B cell (primary cell): ENCODE data around the gene MTF2. TPM values are rescaled to one million over a fixed set of nuclear protein-coding genes. Genes with fewer than 3 reads are reported as not detected.

Source experiments
- ATAC-seq: fragments of 200-7000 bp; cut with Tn5 transposase; one replicate; pipeline ENCODE4 v1.10.0; 2021; ENCODE audit warnings: low read depth, mild to moderate bottlenecking, moderate number of reproducible peaks, moderate library complexity
- CTCF ChIA-PET: fragments of 350-600 bp; sonication (Branson Sonifier 250); formaldehyde crosslinking; loops from one replicate; lab custom pipeline; 2021; ENCODE audit warnings: antibody characterized with exemption, inconsistent platforms; lab: Charles Lee
- POLR2A ChIA-PET: fragments of 350-600 bp; sonication (Branson Sonifier 250); formaldehyde crosslinking; loops from one replicate; lab custom pipeline; 2021; ENCODE audit warnings: antibody characterized with exemption; lab: Charles Lee
- DNase-seq: peaks from one replicate; pipeline ENCODE4 v3.0.0; 2013
- H2AFZ ChIP-seq: 2 replicates; pipeline ENCODE4 v1.6.1; 2012; ENCODE audit warnings: mild to moderate bottlenecking, low read depth, low read length; ENCODE audit not compliant: insufficient read depth, poor library complexity, severe bottlenecking
- H3K27ac ChIP-seq, 2 donors: 1 replicate in 1 of 2; 2 replicates in 1 of 2; pipeline ENCODE4 v1.5.1; 2012 to 2013; ENCODE audit warnings: low read length in 2 of 2, mild to moderate bottlenecking in 2 of 2, moderate library complexity in 1 of 2
- H3K27me3 ChIP-seq, 4 experiments: fragments of 200-600 bp in 1 of 4; sonication (generic) in 1 of 4; replicated peaks in 1 of 4; 1 replicate in 2 of 4; 2 replicates in 2 of 4; pipeline versions ENCODE4 v1.6.1 to v1.7.0; 2013 to 2016; ENCODE audit warnings: low read length in 3 of 4, mild to moderate bottlenecking in 2 of 4, mixed read lengths in 1 of 4, moderate library complexity in 1 of 4; ENCODE audit not compliant: insufficient read depth in 4 of 4, control insufficient read depth in 3 of 4; ENCODE audit errors: control extremely low read depth in 1 of 4
- H3K36me3 ChIP-seq, 2 experiments: replicated peaks in 1 of 2; 1 replicate in 1 of 2; 2 replicates in 1 of 2; pipeline versions ENCODE4 v1.6.1 to v1.7.1; 2013; ENCODE audit warnings: low read length in 1 of 2; ENCODE audit not compliant: insufficient read depth in 2 of 2, control insufficient read depth in 1 of 2; ENCODE audit errors: control extremely low read depth in 1 of 2, extremely low read depth in 1 of 2
- H3K4me1 ChIP-seq, 2 donors: fragments of 200-600 bp in 1 of 2; sonication (generic) in 1 of 2; 1 replicate in 1 of 2; 2 replicates in 1 of 2; pipeline versions ENCODE4 v1.5.1 to v1.6.1; 2013 to 2017; ENCODE audit warnings: low read length in 2 of 2; ENCODE audit not compliant: control insufficient read depth in 2 of 2, insufficient read depth in 2 of 2
- H3K4me2 ChIP-seq: replicated peaks from 2 replicates; pipeline ENCODE3; 2012; ENCODE audit warnings: mild to moderate bottlenecking, low read depth, low read length; ENCODE audit not compliant: poor library complexity, severe bottlenecking
- H3K4me3 ChIP-seq, 5 experiments: fragments of 200-600 bp in 1 of 5; sonication (generic) in 1 of 5; 1 replicate in 3 of 5; 2 replicates in 2 of 5; pipeline versions ENCODE4 v1.5.1 to v1.7.0; 2011 to 2016; ENCODE audit warnings: low read length in 4 of 5, mild to moderate bottlenecking in 4 of 5, low read depth in 2 of 5, control low read depth in 1 of 5, moderate library complexity in 1 of 5; ENCODE audit not compliant: insufficient read depth in 1 of 5; ENCODE audit errors: control extremely low read depth in 1 of 5, extremely low read depth in 1 of 5
- H3K79me2 ChIP-seq: fragments of 200-600 bp; sonication (generic); one replicate; pipeline ENCODE4 v1.6.0; 2016; ENCODE audit warnings: low read length; ENCODE audit not compliant: control insufficient read depth, insufficient read depth
- H3K9ac ChIP-seq: fragments of 200-600 bp; sonication (generic); 2 replicates; pipeline ENCODE4 v1.6.1; 2017; ENCODE audit warnings: mild to moderate bottlenecking, low read length, moderate library complexity
- H3K9me3 ChIP-seq, 3 donors: one replicate each; pipeline versions ENCODE4 v1.6.1 to v1.7.1; 2013; ENCODE audit warnings: low read length in 2 of 3; ENCODE audit not compliant: control insufficient read depth in 2 of 3, insufficient read depth in 1 of 3; ENCODE audit errors: control extremely low read depth in 1 of 3
- H4K20me1 ChIP-seq: 2 replicates; pipeline ENCODE4 v1.6.0; 2012; ENCODE audit warnings: mild to moderate bottlenecking, low read length; ENCODE audit not compliant: insufficient read depth, control insufficient read depth, poor library complexity, severe bottlenecking
- H3K27ac Mint-ChIP-seq: one replicate; pipeline ENCODE4 v1.8.0; 2021; ENCODE audit warnings: mixed read lengths
- H3K27me3 Mint-ChIP-seq: one replicate; pipeline ENCODE4 v1.8.0; 2021; ENCODE audit warnings: mixed read lengths
- H3K4me1 Mint-ChIP-seq: one replicate; pipeline ENCODE4 v1.8.0; 2021; ENCODE audit warnings: mixed read lengths
- H3K4me3 Mint-ChIP-seq: one replicate; pipeline ENCODE4 v1.8.0; 2021; ENCODE audit warnings: mixed read lengths
- H3K9me3 Mint-ChIP-seq: one replicate; pipeline ENCODE4 v1.8.0; 2022; ENCODE audit warnings: mixed read lengths; ENCODE audit not compliant: insufficient read depth
- EZH2 ChIP-seq: IDR thresholded peaks from 2 replicates; pipeline ENCODE4 v1.6.1; 2012; ENCODE audit warnings: borderline replicate concordance, low read depth, mild to moderate bottlenecking, moderate library complexity, low read length; ENCODE audit not compliant: insufficient read depth, poor library complexity, severe bottlenecking
- WGBS: methylation state at CpG from one replicate; pipeline ENCODE4 v1.1.5; 2013; ENCODE audit warnings: missing lambda C conversion rate; ENCODE audit not compliant: insufficient coverage; 5-methylcytosine and 5-hydroxymethylcytosine counted together
- intact Hi-C: fragments of 100-400 bp; cut with micrococcal nuclease; formaldehyde crosslinking; loops from one replicate; pipeline ENCODE4 v1.10.0; 2022
- polyA plus RNA-seq: library from polyadenylated mRNA; depleted of rRNA; stranded (reverse); fragments of >200 nt; gene quantifications from 2 replicates; pipeline ENCODE4 v1.2.3, GENCODE V29; 2012
- total RNA-seq, 2 donors: library from RNA; stranded (reverse); fragments of 120-200 nt in 1 of 2; gene quantifications; 1 replicate in 1 of 2; 2 replicates in 1 of 2; pipeline versions ENCODE4 v1.2.3 to v1.2.4, GENCODE V29; 2013 to 2022
- TF ChIP-seq, protein P1 (sequence below): fragments of 200-600 bp; IDR thresholded peaks from one replicate; pipeline ENCODE4 v1.8.0; 2022; ENCODE audit warnings: antibody characterized with exemption, mild to moderate bottlenecking

The MTF2 gene
- total and polyA plus RNA-seq, 2 donors (not counting 1 experiment from before 2014, with no cell fraction given), result 19.5 to 68.6 TPM

DNA sequence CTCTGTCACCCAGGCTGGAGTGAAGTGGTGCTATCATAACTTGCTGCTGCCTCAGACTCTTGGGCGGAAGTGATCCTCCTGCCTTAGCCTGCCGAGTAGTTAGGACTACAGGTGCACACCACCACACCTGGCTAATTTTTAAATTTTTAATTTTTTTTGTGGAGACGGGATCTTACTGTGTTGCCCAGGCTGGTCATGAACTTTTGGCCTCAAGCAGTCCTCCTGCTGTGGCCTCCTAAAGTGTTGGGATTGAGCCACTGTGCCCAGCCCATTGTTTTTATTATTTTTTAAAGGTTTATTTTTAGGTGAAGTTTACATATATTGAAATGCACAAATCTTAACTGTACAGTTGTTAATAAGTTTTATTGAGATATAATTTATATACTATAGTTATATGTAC, 3.2 kb downstream of the MTF2 start:
- ChIA-PET CTCF (no interaction called here), POLR2A (no interaction called here)
- no peak overlapping the region for H3K4me3 ChIP-seq
- Mint-ChIP-seq H3K4me3 (no peak overlapping the region), H3K4me1 (peaks cover 61% of the 10 kb centered on the region), H3K27me3 (no peaks in the 10 kb centered on the region), H3K27ac (no peak overlapping the region), H3K9me3 (no peaks in the 10 kb centered on the region)
- no peak overlapping the region for H3K4me2 ChIP-seq
- H3K4me1 ChIP-seq, result peaks cover 30 to 34% of the 10 kb centered on the region in 2 donors
- H3K9ac ChIP-seq, result no peak overlapping the region
- ATAC-seq (no peak), DNase-seq (no peak)
- no peak for TF ChIP-seq EZH2
- TF ChIP-seq, protein P1, sequence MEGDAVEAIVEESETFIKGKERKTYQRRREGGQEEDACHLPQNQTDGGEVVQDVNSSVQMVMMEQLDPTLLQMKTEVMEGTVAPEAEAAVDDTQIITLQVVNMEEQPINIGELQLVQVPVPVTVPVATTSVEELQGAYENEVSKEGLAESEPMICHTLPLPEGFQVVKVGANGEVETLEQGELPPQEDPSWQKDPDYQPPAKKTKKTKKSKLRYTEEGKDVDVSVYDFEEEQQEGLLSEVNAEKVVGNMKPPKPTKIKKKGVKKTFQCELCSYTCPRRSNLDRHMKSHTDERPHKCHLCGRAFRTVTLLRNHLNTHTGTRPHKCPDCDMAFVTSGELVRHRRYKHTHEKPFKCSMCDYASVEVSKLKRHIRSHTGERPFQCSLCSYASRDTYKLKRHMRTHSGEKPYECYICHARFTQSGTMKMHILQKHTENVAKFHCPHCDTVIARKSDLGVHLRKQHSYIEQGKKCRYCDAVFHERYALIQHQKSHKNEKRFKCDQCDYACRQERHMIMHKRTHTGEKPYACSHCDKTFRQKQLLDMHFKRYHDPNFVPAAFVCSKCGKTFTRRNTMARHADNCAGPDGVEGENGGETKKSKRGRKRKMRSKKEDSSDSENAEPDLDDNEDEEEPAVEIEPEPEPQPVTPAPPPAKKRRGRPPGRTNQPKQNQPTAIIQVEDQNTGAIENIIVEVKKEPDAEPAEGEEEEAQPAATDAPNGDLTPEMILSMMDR, result no peak
- no peak overlapping the region for H2AFZ ChIP-seq
- H3K9me3 ChIP-seq, result peaks cover 0 to 3% (median 0%) of the 10 kb centered on the region in 3 donors
- H3K79me2 ChIP-seq, result peaks cover 95% of the 10 kb centered on the region
- peaks cover 27% of the 10 kb centered on the region for H4K20me1 ChIP-seq
- WGBS, result 100% methylated on average over 1 of the region's 3 CpGs
- no peak overlapping the region for H3K27ac ChIP-seq
- no peaks in the 10 kb centered on the region for H3K27me3 ChIP-seq
- intact Hi-C loops, result loop anchor here (5.0 kb wide), 1 partner anchor 35 kb away; no protein-coding TSS in a partner anchor
- peaks cover 5 to 10% of the 10 kb centered on the region in 2 experiments for H3K36me3 ChIP-seq

DNA sequence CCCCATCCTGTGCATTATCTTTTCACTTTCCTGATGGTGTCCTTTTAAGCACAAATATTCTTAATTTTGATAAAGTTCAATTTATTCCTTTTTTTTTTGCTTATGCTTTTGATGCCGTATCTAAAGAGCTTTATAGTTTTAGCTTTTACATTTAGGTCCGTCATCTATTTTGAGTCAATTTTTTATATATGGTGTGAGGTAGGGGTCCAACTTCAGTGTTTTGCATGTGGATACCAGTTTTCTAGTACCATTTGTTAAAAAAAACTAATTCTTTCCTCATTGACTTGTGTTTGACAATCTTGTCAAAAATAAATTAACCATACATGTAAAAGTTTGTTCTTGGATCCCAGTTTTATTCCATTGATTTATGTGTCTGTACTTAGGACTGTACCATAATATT, 4.9 kb downstream of the MTF2 start:
- H3K9ac ChIP-seq, result no peak overlapping the region
- H3K4me3 Mint-ChIP-seq, result no peak overlapping the region
- H3K4me1 ChIP-seq, result peaks cover 30 to 31% of the 10 kb centered on the region in 2 donors

More for the DNA sequence above, 4.9 kb downstream of the MTF2 start:
- Mint-ChIP-seq H3K27ac (no peak overlapping the region), H3K9me3 (no peaks in the 10 kb centered on the region), H3K4me1 (peaks cover 59% of the 10 kb centered on the region), H3K27me3 (no peaks in the 10 kb centered on the region)
- Histone ChIP-seq H3K4me3 (no peak overlapping the region), H3K9me3 (peaks cover 0 to 4% (median 0%) of the 10 kb centered on the region in 3 donors), H4K20me1 (peaks cover 35% of the 10 kb centered on the region), H2AFZ (no peak overlapping the region), H3K4me2 (no peak overlapping the region), H3K27ac (no peak overlapping the region), H3K27me3 (no peaks in the 10 kb centered on the region), H3K36me3 (peaks cover 6 to 10% of the 10 kb centered on the region in 2 experiments), H3K79me2 (peaks cover 100% of the 10 kb centered on the region)
- CTCF ChIA-PET, result no interaction called here
- DNase-seq (no peak), ATAC-seq (no peak)
- WGBS, result no CpG with 5 or more reads among the region's 2 CpGs
- POLR2A ChIA-PET, result interaction anchor here (0.7 to 0.8 kb wide), 2 partner anchors 13 to 27 kb away, joined by 3 to 4 read pairs; no protein-coding TSS in a partner anchor
- TF ChIP-seq EZH2, result no peak
- TF ChIP-seq, protein P1, result no peak
- intact Hi-C loops, result loop anchor here (5.0 kb wide), 1 partner anchor 33 kb away; no protein-coding TSS in a partner anchor
